T follicular helper cell (primary cell): ENCODE measurements around the gene OPN1SW.

Experiments used
- DNase-seq: peaks from one replicate; pipeline ENCODE4 v3.0.0-alpha.2; 2020; ENCODE audit warnings: low read depth

OPN1SW gene

GRCh38 chr7:128732521-128733277 is 42.9 kb downstream of the OPN1SW start:
- no peak for DNase-seq

DNA sequence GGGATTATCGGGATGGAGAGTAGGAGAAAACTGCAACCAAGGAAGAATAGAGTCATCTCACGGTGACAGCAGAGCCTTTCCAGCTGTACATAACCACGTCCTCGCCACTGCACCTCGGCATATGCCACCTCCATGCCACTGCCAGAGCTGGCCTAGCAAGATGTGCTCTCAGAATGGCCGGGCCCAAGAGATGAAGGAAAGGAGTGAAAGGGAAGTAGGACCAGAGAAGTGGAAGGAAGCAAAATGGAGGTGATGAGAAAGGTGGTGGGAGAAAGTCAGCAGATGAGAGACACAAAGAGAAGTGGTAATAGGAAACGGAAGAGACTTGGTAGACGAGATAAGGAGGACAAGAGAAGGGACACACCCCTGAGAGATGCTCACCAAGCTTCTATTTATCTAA is 44.4 kb downstream of the OPN1SW start:
- DNase-seq = no peak

GRCh38 chr7:128729494-128729893 is 46.1 kb downstream of the OPN1SW start:
- DNase-seq = no peak

DNA sequence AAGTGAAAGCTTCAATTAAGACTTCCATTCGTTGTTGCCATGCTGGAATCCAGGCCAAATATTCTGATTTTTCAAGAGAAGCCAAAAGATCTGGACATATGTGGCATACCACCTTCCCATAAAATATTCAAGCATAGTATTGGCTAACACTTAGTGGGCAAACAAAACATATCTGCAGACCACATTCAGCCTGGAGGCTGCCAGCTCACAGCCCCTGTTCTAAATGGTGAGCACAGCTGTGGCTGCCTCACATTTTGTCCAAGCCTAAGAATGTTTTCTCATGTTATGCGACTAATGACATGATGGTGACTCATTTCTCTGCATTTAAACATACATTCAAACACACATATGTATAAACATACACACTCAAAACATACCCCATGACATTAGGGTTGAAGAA is 47.0 kb downstream of the OPN1SW start:
- DNase-seq = no peak

- DNase-seq = no peak
Measured at GRCh38 chr7:128727239-128727638, 48.4 kb downstream of the OPN1SW start.

GRCh38 chr7:128726737-128727072 is 48.9 kb downstream of the OPN1SW start:
- DNase-seq = no peak

DNA sequence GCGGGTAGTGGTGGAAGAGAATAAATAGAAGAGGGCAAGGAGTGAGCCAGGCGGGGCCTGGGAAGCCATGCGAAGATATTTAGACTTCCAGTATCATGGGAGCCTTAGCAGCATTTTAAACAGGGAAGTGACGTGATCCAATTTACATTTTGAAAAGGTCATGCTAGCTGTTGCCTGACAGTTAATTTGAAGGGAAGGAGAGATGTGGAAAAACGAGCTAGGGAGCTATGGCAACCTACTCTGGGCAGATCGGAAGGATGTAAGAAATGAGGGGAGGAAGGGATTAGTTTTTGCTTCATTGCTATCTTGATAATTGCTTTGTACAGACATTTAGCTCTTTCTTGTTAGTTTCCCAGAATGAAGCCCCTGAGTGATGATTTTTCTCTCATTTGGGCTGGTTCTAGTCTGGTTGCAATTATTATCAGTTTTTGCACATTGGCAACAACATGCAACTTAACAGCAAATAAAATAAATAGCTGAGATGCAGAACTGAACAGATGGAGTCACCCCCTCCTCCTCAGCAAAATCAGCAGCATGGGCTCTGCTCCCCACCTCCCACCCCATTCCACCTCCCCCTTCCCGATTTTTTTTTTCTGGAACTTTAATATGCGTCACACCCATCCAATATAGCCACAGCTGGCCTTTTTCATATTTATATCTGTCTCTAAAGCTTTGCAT is 49.4 kb downstream of the OPN1SW start:
- DNase-seq = no peak

GRCh38 chr7:128725531-128725930 is 50.1 kb downstream of the OPN1SW start:
- DNase-seq = no peak

- no peak for DNase-seq
Measured at GRCh38 chr7:128724743-128725142, 50.9 kb downstream of the OPN1SW start.
